ENCODE results near the gene LRIG1.

GRCh38 chr3:66506154-66506553 lies 5.3 kb upstream of the LRIG1 start:
- TF ChIP-seq YY1 (IDR thresholded peaks at IDR 0.05; ENCODE audit: low read depth) (no peak), USF1 (IDR thresholded peaks at IDR 0.05) (no peak), TAF1 (IDR thresholded peaks at IDR 0.05; ENCODE audit: low read depth) (no peak), CREB1 (IDR thresholded peaks at IDR 0.05; ENCODE audit: low read depth) (no peak), EP300 (IDR thresholded peaks at IDR 0.05; ENCODE audit: borderline replicate concordance) (no peak), MAX (IDR thresholded peaks at IDR 0.05) (no peak), RAD21 (IDR thresholded peaks at IDR 0.05; ENCODE audit: low read depth) (no peak), ZBTB7A (IDR thresholded peaks at IDR 0.05; ENCODE audit: low read depth) (no peak), CEBPB (IDR thresholded peaks at IDR 0.05) (no peak), FOXM1 (IDR thresholded peaks at IDR 0.05; ENCODE audit: borderline replicate concordance, low read depth) (no peak), TEAD4 (IDR thresholded peaks at IDR 0.05) (no peak), TCF12 (IDR thresholded peaks at IDR 0.05; ENCODE audit: low read depth) (no peak), EGR1 (IDR thresholded peaks at IDR 0.05) (no peak)
- TF ChIP-seq, protein P1, sequence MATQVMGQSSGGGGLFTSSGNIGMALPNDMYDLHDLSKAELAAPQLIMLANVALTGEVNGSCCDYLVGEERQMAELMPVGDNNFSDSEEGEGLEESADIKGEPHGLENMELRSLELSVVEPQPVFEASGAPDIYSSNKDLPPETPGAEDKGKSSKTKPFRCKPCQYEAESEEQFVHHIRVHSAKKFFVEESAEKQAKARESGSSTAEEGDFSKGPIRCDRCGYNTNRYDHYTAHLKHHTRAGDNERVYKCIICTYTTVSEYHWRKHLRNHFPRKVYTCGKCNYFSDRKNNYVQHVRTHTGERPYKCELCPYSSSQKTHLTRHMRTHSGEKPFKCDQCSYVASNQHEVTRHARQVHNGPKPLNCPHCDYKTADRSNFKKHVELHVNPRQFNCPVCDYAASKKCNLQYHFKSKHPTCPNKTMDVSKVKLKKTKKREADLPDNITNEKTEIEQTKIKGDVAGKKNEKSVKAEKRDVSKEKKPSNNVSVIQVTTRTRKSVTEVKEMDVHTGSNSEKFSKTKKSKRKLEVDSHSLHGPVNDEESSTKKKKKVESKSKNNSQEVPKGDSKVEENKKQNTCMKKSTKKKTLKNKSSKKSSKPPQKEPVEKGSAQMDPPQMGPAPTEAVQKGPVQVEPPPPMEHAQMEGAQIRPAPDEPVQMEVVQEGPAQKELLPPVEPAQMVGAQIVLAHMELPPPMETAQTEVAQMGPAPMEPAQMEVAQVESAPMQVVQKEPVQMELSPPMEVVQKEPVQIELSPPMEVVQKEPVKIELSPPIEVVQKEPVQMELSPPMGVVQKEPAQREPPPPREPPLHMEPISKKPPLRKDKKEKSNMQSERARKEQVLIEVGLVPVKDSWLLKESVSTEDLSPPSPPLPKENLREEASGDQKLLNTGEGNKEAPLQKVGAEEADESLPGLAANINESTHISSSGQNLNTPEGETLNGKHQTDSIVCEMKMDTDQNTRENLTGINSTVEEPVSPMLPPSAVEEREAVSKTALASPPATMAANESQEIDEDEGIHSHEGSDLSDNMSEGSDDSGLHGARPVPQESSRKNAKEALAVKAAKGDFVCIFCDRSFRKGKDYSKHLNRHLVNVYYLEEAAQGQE (IDR thresholded peaks at IDR 0.05; ENCODE audit: low read depth) = no peak

All from Ishikawa (cell line).